PC-9 (cell line): Measurements from ENCODE around the gene LVRN. TPM values are rescaled to one million over a fixed set of nuclear protein-coding genes. Genes with fewer than 3 reads are reported as not detected.

ENCODE experiments used
- BruUV-seq: library from RNA; stranded (reverse); fragments of 400-500 nt; replicated peaks from 2 replicates; lab custom pipeline; 2021; lab: Mats Ljungman, UMichigan
- CTCF ChIA-PET: fragments of 300-600 bp; sonication (Branson Sonifier 250); formaldehyde crosslinking; loops from one replicate; lab custom pipeline; 2022; ENCODE audit warnings: antibody characterized with exemption; lab: Charles Lee
- POLR2A ChIA-PET: fragments of 300-600 bp; sonication (Branson Sonifier 250); formaldehyde crosslinking; loops from one replicate; lab custom pipeline; 2022; ENCODE audit warnings: antibody characterized with exemption; ENCODE audit not compliant: unreplicated experiment; lab: Charles Lee
- DNase-seq, 2 experiments: peaks; one replicate each; pipeline versions ENCODE4 v3.0.0 to v3.0.0-alpha.2; 2015 to 2022; ENCODE audit warnings: mixed read lengths in 1 of 2
- H2AFZ ChIP-seq: fragments of 200-600 bp; sonication (generic); 2 replicates; pipeline ENCODE4 v1.8.1; 2017; ENCODE audit warnings: antibody characterized with exemption
- H3F3A ChIP-seq: fragments of 200-600 bp; sonication (generic); 2 replicates; pipeline ENCODE4 v1.8.1; 2017; ENCODE audit warnings: antibody characterized with exemption, mild to moderate bottlenecking, low read depth; ENCODE audit not compliant: insufficient read depth
- H3K27ac ChIP-seq: fragments of 200-600 bp; sonication (generic); 2 replicates; pipeline ENCODE4 v1.6.1; 2016; ENCODE audit warnings: mixed run types
- H3K27me3 ChIP-seq: fragments of 200-600 bp; sonication (generic); 2 replicates; pipeline ENCODE4 v1.6.1; 2016; ENCODE audit warnings: low read depth, mixed run types; ENCODE audit not compliant: insufficient read depth
- H3K36me3 ChIP-seq: fragments of 200-600 bp; sonication (generic); 2 replicates; pipeline ENCODE4 v1.6.1; 2016; ENCODE audit warnings: low read depth, mixed run types
- H3K4me1 ChIP-seq: fragments of 200-600 bp; sonication (generic); replicated peaks from 2 replicates; pipeline ENCODE4 v1.6.1; 2016; ENCODE audit warnings: mixed run types; ENCODE audit not compliant: insufficient read depth
- H3K4me2 ChIP-seq: fragments of 200-600 bp; sonication (generic); 2 replicates; pipeline ENCODE4 v1.6.1; 2017; ENCODE audit warnings: mixed run types
- H3K4me3 ChIP-seq: fragments of 200-600 bp; sonication (generic); 2 replicates; pipeline ENCODE4 v1.6.1; 2016; ENCODE audit warnings: mixed run types
- H3K79me2 ChIP-seq: fragments of 200-600 bp; sonication (generic); 2 replicates; pipeline ENCODE4 v1.6.1; 2017; ENCODE audit warnings: low read depth, mixed run types
- H3K9me2 ChIP-seq: fragments of 200-600 bp; sonication (generic); 2 replicates; pipeline ENCODE4 v1.8.1; 2017; ENCODE audit warnings: mild to moderate bottlenecking; ENCODE audit not compliant: insufficient read depth
- H3K9me3 ChIP-seq: fragments of 200-600 bp; sonication (generic); 2 replicates; pipeline ENCODE4 v1.8.1; 2016; ENCODE audit warnings: low read depth; ENCODE audit not compliant: insufficient read depth
- H4K20me1 ChIP-seq: fragments of 200-600 bp; sonication (generic); 2 replicates; pipeline ENCODE4 v1.8.1; 2017; ENCODE audit not compliant: insufficient read depth
- CTCF ChIP-seq: fragments of 200-600 bp; sonication (generic); conservative IDR thresholded peaks from 2 replicates; pipeline ENCODE4 v1.6.1; 2017; ENCODE audit warnings: mixed run types, antibody characterized with exemption, mild to moderate bottlenecking, moderate library complexity
- EZH2 ChIP-seq: fragments of 200-600 bp; sonication (generic); IDR thresholded peaks from 2 replicates; pipeline ENCODE4 v1.8.0; 2017; ENCODE audit warnings: antibody characterized with exemption, low read depth
- intact Hi-C: fragments of 100-400 bp; cut with micrococcal nuclease; formaldehyde crosslinking; loops from one replicate; pipeline ENCODE4 v1.10.0; 2022; ENCODE audit not compliant: unreplicated experiment
- total RNA-seq: library from RNA; stranded (reverse); gene quantifications from 2 replicates; pipeline ENCODE4 v1.2.3, GENCODE V29; 2021

Gene LVRN
- total RNA-seq, 1 experiment from 2014 or later = 0.79 TPM

GRCh38 chr5:116075191-116075831, 113.0 kb downstream of the LVRN start:
- ChIA-PET POLR2A (no interaction called here), CTCF (no interaction called here)
- Histone ChIP-seq H3K27me3 (no peaks in the 10 kb centered on the region), H3K27ac (no peak overlapping the region), H3K9me3 (no peaks in the 10 kb centered on the region), H3K4me3 (no peak overlapping the region), H3K4me1 (no peaks in the 10 kb centered on the region), H3F3A (no peaks in the 10 kb centered on the region), H3K9me2 (no peaks in the 10 kb centered on the region), H3K36me3 (no peaks in the 10 kb centered on the region), H4K20me1 (no peaks in the 10 kb centered on the region), H3K79me2 (no peaks in the 10 kb centered on the region), H2AFZ (no peak overlapping the region), H3K4me2 (no peak overlapping the region)
- DNase-seq = no peak
- intact Hi-C loops = no loop called here
- no TSS peak for BruUV-seq
- TF ChIP-seq EZH2 (no peak), CTCF (no peak)

- Histone ChIP-seq H3F3A (no peaks in the 10 kb centered on the region), H2AFZ (no peak overlapping the region), H3K4me1 (no peaks in the 10 kb centered on the region), H3K27me3 (no peaks in the 10 kb centered on the region), H3K9me2 (no peaks in the 10 kb centered on the region), H3K4me2 (no peak overlapping the region), H3K36me3 (no peaks in the 10 kb centered on the region), H3K27ac (no peak overlapping the region), H4K20me1 (no peaks in the 10 kb centered on the region), H3K9me3 (no peaks in the 10 kb centered on the region), H3K79me2 (no peaks in the 10 kb centered on the region), H3K4me3 (no peak overlapping the region)
- no TSS peak for BruUV-seq
- ChIA-PET POLR2A (interaction anchor here (0.6 kb wide), 1 partner anchor 888 kb away, joined by 3 read pairs; no protein-coding TSS in a partner anchor), CTCF (no interaction called here)
- DNase-seq = no peak
- TF ChIP-seq CTCF (no peak), EZH2 (no peak)
- intact Hi-C loops = no loop called here
Measured at GRCh38 chr5:116076496-116076895, 114.2 kb downstream of the LVRN start.

Other genes starting within 250 kb of the LVRN start
- not detected in 2 replicates for gene CDO1, start 145.8 kb upstream of the LVRN start, total RNA-seq
- gene ATG12, start 120.9 kb upstream of the LVRN start, total RNA-seq = 39.8 and 48.7 TPM in 2 replicates
- gene AP3S1, start 120.5 kb upstream of the LVRN start, total RNA-seq = 38.8 and 49.1 TPM in 2 replicates
- gene ARL14EPL, start 70.0 kb downstream of the LVRN start, total RNA-seq = 0.37 TPM in 1 of 2 replicates, not detected in the other
- gene COMMD10, start 122.5 kb downstream of the LVRN start, total RNA-seq = 10.4 and 17.9 TPM in 2 replicates